ENCODE measurements around the gene GALNS.

DNA sequence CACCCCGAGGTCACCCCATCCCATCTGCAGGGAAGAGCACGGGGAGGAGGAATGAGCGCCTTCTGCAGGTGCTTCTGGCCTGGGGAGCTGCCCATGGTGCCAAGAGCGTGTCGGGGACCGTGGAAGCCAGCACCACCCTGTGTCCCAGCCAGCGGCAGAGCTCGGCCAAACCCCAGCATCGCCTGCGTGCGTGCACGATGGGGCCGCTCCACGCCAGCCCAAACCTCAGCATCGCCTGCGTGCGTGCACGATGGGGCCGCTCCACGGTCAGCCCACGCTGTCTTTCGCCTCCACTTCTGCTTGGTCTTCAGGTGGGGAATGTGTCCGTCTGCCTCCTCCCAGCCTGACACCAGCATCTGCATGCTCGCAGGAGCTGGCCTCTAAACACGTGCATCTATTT, 13.9 kb downstream of the GALNS start:
- TF ChIP-seq EZH2 (IDR thresholded peaks at IDR 0.05) (no peak), POLR2AphosphoS5 (IDR thresholded peaks at IDR 0.05; ENCODE audit: borderline replicate concordance, low read depth, low read length) (no peak), FOXP2 (optimal IDR thresholded peaks at IDR 0.05; ENCODE audit: control extremely low read depth, extremely low read length, insufficient read depth) (no peak)

All from SK-N-MC (cell line).